Non-pigmented ciliary epithelial cell (primary cell): ENCODE results near the gene SLIT3.
"Not testable (repeated sequence)": the region's sequence is repeated elsewhere in the genome, so short reads cannot be mapped to it uniquely, and the experiment has no call there.

Experiments
- DNase-seq: peaks from one replicate; pipeline ENCODE4 v3.0.0-alpha.2; 2010; ENCODE audit warnings: low read depth

SLIT3 gene

GRCh38 chr5:169219351-169219750 lies 81.6 kb downstream of the SLIT3 start:
- DNase-seq: no peak

- no peak for DNase-seq
Observed at GRCh38 chr5:169218861-169219260, 82.1 kb downstream of the SLIT3 start.

DNA sequence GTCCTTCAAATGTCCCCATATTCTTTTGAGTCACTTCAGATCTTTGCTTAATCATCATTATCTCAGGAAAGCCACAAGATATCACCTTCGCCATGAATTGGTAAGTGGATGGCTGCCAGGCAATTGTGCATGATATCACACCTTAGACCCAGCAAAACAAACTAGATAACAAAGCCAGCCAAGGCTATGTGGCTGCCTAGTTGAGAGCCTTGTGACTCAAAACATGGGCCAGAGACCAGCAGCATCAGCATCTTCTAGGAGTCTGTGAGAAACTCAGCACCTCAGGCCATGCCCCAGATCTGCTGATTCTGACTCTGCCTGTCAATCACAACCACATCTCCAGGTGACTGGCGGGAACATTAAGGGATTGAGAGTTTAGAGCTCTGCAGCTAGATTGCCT lies 82.8 kb downstream of the SLIT3 start:
- no peak for DNase-seq

GRCh38 chr5:169216866-169217265 lies 84.1 kb downstream of the SLIT3 start:
- no peak for DNase-seq

GRCh38 chr5:169213479-169213878 lies 87.5 kb downstream of the SLIT3 start:
- DNase-seq: no peak

DNA sequence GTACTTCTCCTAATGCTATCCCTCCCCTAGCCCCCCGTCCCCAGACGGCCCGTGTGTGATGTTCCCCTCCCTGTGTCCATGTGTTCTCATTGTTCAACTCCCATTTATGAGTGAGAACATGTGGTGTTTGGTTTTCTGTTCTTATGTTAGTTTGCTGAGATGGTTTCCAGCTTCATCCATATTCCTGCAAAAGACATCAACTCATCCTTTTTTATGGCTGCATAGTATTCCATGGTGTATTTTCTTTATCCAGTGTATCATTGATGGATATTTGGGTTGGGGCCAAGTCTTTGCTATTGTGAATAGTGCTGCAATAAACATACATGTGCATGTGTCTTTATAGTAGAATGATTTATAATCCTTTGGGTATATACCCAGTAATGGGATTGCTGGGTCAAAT lies 89.2 kb downstream of the SLIT3 start:
- DNase-seq: not testable (repeated sequence)

- DNase-seq: no peak
Observed at GRCh38 chr5:169204788-169205400, 96.0 kb downstream of the SLIT3 start.

DNA sequence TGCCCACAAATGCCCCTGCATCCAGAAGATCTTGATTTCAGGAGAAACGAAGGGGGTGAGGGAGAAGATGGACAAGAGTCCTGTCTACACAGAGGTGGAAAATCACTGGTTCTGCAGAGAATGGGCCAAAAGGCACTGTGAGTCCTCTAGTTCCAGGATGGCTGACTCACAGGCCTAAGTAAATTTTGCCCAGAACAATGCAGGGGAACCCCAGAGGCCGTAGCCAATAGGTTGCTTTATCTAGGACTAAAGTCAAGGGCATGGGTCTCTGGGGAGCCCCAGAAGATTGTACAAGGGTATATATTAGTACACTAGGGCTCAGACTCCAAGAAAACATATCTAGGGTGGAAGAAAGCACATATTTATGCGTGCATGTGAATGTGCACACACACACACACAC lies 98.0 kb downstream of the SLIT3 start:
- no peak for DNase-seq

- DNase-seq: no peak
Observed at GRCh38 chr5:169201597-169201996, 99.3 kb downstream of the SLIT3 start.

DNA sequence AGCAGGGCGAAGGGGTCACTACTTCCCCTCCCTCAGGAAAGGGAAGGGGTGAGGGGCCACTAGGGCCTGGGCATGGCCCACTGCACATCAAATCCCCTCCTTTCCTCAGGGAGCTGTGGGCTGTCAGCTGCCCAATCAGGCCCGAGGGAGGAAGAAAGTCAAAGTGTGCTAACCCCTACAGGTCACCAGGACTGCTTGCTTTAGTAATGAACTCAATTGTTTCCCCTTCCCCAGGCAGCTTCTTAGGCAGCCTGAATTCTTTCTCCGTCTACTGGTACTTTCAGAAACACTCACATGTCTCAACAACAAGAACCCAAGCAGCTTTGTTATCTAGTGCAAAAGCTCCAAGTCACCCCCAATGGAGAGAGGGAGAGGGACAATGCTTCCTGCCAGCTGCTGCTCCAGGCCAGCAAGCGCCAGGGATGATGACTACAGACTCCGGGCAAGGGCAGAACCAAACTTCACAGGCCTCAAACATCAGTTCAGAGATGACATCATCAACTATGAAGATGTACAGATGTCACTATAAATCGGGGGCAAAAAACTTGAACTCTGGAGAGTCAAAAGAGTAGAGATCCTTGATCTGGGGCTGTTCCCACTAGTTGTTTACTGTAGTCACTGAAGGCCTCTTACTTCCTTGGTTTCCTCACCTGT lies 100.7 kb downstream of the SLIT3 start:
- no peak for DNase-seq

DNA sequence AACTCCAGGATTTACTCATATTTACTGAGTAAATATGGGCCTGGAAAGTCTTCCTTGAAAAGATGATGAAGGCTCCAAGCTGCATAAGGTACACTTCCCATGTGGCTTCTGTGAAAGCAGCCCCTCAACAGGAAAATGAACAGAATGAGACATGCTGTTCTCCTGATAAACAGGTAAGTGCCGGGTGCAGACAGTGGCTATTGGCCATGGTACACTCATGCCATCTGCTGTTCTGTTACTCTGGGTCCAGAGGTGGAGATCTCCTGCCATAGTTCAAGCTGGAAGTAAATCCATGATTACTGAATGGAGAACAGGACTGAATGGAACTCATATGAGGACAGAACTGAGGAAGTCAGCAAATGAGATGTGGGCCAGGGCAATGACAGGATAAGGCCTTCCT lies 103.6 kb downstream of the SLIT3 start:
- no peak for DNase-seq

DNA sequence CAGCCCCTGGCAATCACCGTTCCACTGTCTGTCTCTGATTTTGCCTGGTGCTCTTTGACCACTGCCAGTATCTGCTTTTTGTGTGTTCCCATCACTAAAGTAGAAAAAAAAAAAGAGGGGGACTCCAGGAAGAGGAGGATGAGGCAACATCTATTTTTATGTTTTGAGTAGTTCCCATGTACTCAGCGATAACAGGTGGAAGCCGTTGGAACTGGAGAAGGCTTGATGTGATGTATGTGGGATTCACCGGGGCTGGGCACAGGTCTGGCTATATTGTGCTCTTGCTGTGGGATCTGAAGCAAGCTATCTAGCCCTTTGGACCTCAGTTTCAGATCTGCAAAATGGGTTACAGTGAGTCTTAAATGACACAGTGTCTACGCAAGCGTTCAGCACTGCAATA lies 104.9 kb downstream of the SLIT3 start:
- DNase-seq: no peak

GRCh38 chr5:169195601-169196000 lies 105.3 kb downstream of the SLIT3 start:
- DNase-seq: no peak

GRCh38 chr5:169192536-169192935 lies 108.4 kb downstream of the SLIT3 start:
- no peak for DNase-seq

GRCh38 chr5:169190849-169191248 lies 110.1 kb downstream of the SLIT3 start:
- no peak for DNase-seq

GRCh38 chr5:169185626-169186025 lies 115.3 kb downstream of the SLIT3 start:
- no peak for DNase-seq

- no peak for DNase-seq
Observed at GRCh38 chr5:169183576-169183975, 117.4 kb downstream of the SLIT3 start.

- no peak for DNase-seq
Observed at GRCh38 chr5:169182797-169183196, 118.1 kb downstream of the SLIT3 start.

DNA sequence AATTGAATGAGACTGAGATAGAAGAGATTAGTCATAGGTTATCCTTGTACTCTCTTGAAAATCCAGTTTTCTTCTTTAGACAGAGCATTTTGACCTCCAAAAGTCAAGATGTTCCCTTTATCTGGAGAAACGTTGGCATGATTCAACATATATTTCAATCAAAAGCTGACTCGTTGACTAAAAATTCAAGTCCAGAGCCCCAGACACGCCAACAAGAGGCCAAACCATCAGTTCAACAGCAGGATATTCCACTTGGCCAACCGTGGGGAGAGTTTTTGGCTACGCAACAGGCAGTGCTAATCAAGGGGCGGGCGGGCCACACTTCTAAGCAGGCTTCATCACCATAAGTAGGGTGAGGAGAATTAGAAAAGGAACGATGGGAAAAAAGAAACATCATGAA lies 119.1 kb downstream of the SLIT3 start:
- DNase-seq: no peak

- DNase-seq: no peak
Observed at GRCh38 chr5:169178754-169179153, 122.2 kb downstream of the SLIT3 start.

DNA sequence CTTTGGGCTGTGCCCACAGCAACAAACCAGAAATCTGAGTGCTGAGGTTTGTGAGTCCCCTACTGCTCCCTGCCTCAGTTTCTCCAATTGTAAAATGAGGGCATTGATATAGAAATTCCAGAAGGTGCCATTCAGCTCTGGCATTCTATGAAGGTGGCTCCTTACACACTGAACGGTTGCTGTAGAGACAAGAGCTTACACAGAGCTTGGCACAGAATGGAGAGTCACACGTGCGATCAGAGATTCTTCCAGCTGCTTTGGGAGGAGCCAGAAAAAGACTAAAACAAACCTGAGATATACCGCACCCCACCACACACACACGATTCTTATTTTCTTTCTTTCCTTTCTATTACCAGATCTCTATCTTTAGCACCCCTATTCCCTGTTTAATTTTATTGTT lies 122.7 kb downstream of the SLIT3 start:
- DNase-seq: no peak

GRCh38 chr5:169176709-169177694 lies 123.9 kb downstream of the SLIT3 start:
- DNase-seq: no peak

DNA sequence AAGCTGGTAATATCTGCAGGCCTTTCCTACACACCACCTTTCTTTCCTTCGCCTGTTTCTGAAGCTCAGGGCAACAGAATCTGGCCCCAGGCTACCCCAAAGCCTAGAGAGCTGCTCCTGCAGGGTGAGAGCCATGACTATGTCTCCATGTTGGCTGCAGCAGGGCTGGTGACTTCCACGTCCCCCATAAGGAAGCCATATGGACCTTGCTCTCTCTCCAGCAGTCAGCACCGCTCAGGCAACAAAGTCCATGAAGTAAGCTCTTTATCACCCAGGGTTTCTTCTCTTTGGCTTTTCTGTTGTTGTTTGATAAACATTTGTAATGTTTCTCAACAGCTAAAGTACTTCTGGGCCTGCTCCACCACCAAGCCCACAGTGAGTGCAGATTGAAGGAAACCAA lies 125.2 kb downstream of the SLIT3 start:
- DNase-seq: no peak
